Progenitor cell of endocrine pancreas (in vitro differentiated cells): ENCODE results near the gene AKT2. TPM values are rescaled to one million over a fixed set of nuclear protein-coding genes. Genes with fewer than 3 reads are reported as not detected.

Experiments used
- DNase-seq: peaks from one replicate; pipeline ENCODE4 v3.0.0; 2021; ENCODE audit warnings: low spot score; ENCODE audit not compliant: unreplicated experiment
- H3K27ac Mint-ChIP-seq: 2 replicates; pipeline ENCODE4 v1.8.0; 2021; ENCODE audit warnings: mild to moderate bottlenecking, moderate library complexity, mixed read lengths
- H3K27me3 Mint-ChIP-seq: 2 replicates; pipeline ENCODE4 v1.8.0; 2021; ENCODE audit warnings: mixed read lengths
- H3K36me3 Mint-ChIP-seq: 2 replicates; pipeline ENCODE4 v1.8.0; 2022; ENCODE audit warnings: mixed read lengths; ENCODE audit not compliant: insufficient read depth
- H3K4me1 Mint-ChIP-seq: 2 replicates; pipeline ENCODE4 v1.8.0; 2021; ENCODE audit warnings: low read depth, mixed read lengths
- H3K4me3 Mint-ChIP-seq: 2 replicates; pipeline ENCODE4 v1.8.0; 2021; ENCODE audit warnings: low read depth, mild to moderate bottlenecking, moderate library complexity, mixed read lengths
- H3K9me3 Mint-ChIP-seq: 2 replicates; pipeline ENCODE4 v1.8.0; 2021; ENCODE audit warnings: low read depth, mixed read lengths
- total RNA-seq: library from RNA; stranded (reverse); gene quantifications from 2 replicates; pipeline ENCODE4 v1.2.1, GENCODE V29; 2021
- TF ChIP-seq, protein P1 (sequence below): fragments of 200-600 bp; sonication (generic); IDR thresholded peaks from one replicate; pipeline ENCODE4 v1.5.0; 2021; ENCODE audit warnings: antibody characterized with exemption, mild to moderate bottlenecking; ENCODE audit not compliant: unreplicated experiment

AKT2 gene
- total RNA-seq, 1 donor from 2014 or later = 200 TPM

DNA sequence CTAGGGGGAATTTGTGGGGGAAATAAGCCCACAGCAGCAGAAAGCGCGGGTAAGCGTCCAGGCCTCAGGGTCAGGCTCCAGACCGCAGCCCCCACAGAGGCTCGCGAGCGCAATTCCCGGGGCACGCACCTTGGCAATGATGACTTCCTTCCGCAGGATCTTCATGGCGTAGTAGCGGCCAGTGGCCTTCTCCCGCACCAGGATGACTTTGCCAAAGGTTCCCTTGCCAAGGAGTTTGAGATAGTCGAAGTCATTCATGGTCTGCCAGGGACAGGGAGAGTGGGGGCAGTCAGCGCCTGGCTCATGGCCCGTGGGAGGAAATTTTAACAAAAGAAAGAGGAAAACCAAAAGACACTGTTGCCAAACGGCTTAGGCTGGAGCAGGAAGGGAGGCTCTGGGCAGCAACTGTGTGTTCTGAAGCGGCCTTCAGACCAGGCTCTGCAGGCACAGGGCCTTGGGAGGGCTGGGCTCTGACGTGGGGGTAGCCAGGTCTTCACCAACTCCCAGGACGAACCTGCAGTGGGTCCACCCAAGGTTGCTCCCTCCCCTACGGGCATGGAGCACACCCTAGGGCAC is 43.2 kb downstream of the AKT2 start:
- no peak for DNase-seq
- no peaks in the 10 kb centered on the region for H3K9me3 Mint-ChIP-seq
- peaks cover 5% of the 10 kb centered on the region for H3K36me3 Mint-ChIP-seq
- no peaks in the 10 kb centered on the region for H3K4me1 Mint-ChIP-seq
- no peak overlapping the region for H3K4me3 Mint-ChIP-seq
- no peaks in the 10 kb centered on the region for H3K27me3 Mint-ChIP-seq
- H3K27ac Mint-ChIP-seq = no peak overlapping the region
- TF ChIP-seq, protein P1, sequence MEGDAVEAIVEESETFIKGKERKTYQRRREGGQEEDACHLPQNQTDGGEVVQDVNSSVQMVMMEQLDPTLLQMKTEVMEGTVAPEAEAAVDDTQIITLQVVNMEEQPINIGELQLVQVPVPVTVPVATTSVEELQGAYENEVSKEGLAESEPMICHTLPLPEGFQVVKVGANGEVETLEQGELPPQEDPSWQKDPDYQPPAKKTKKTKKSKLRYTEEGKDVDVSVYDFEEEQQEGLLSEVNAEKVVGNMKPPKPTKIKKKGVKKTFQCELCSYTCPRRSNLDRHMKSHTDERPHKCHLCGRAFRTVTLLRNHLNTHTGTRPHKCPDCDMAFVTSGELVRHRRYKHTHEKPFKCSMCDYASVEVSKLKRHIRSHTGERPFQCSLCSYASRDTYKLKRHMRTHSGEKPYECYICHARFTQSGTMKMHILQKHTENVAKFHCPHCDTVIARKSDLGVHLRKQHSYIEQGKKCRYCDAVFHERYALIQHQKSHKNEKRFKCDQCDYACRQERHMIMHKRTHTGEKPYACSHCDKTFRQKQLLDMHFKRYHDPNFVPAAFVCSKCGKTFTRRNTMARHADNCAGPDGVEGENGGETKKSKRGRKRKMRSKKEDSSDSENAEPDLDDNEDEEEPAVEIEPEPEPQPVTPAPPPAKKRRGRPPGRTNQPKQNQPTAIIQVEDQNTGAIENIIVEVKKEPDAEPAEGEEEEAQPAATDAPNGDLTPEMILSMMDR = no peak

DNA sequence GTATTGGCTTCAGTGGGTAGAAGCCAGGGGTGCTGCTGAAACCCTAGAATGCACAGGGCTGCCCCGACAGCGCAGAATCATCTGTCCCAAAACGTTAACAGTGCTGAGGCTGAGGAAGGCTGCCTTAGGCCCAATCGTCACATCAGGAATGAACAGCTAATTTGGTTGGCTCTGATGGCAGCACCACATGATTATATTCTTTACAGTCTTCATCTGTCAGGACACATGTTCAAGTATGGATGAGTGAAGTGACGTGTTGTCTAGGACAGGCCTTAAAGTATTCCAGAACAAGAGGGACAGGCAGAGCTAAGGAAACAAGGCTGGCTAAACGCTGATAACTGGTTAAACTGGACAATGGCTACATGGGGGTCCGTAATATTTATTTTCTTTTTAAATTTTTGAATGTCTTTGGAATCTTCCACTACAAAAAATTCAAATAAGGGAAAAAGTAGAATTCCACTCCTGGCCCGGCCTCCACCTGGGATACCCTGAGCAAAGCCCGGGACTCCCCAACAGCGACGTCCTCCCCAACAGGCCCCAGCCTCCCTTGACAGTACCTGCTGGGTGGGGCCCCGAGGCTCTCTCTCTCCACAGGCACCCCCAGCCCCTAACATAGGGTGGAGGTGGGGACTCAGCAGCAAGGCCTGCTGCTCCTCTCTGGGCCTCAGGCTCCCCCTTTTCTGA is 43.9 kb downstream of the AKT2 start:
- no peak for DNase-seq
- H3K36me3 Mint-ChIP-seq = peaks cover 5% of the 10 kb centered on the region
- TF ChIP-seq, protein P1 = no peak
- no peak overlapping the region for H3K27ac Mint-ChIP-seq
- no peaks in the 10 kb centered on the region for H3K9me3 Mint-ChIP-seq
- H3K4me3 Mint-ChIP-seq = no peak overlapping the region
- H3K4me1 Mint-ChIP-seq = no peaks in the 10 kb centered on the region
- H3K27me3 Mint-ChIP-seq = no peaks in the 10 kb centered on the region

DNA sequence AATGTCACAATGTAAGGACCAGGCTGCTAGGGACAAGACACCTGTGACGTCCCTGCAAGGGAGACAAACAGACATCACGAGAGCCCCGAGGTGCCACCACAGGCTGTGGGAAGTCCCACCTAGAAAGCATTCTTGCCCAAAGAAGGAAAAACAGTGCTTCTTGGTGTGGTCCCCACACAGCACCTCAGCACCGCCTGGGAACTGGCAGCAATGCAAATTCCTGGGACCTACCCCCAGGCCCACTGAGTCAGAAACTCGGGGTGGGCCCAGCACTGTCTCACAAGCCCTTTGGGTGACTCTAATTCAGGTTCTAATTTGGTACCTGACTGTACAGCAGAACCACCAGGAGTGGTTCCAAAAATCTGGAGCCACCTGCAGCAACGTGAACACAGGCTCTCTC is 44.8 kb downstream of the AKT2 start:
- Mint-ChIP-seq H3K9me3 (no peaks in the 10 kb centered on the region), H3K4me1 (no peaks in the 10 kb centered on the region), H3K36me3 (peaks cover 5% of the 10 kb centered on the region), H3K4me3 (no peak overlapping the region), H3K27me3 (no peaks in the 10 kb centered on the region), H3K27ac (no peak overlapping the region)
- TF ChIP-seq, protein P1 = no peak
- DNase-seq = no peak

DNA sequence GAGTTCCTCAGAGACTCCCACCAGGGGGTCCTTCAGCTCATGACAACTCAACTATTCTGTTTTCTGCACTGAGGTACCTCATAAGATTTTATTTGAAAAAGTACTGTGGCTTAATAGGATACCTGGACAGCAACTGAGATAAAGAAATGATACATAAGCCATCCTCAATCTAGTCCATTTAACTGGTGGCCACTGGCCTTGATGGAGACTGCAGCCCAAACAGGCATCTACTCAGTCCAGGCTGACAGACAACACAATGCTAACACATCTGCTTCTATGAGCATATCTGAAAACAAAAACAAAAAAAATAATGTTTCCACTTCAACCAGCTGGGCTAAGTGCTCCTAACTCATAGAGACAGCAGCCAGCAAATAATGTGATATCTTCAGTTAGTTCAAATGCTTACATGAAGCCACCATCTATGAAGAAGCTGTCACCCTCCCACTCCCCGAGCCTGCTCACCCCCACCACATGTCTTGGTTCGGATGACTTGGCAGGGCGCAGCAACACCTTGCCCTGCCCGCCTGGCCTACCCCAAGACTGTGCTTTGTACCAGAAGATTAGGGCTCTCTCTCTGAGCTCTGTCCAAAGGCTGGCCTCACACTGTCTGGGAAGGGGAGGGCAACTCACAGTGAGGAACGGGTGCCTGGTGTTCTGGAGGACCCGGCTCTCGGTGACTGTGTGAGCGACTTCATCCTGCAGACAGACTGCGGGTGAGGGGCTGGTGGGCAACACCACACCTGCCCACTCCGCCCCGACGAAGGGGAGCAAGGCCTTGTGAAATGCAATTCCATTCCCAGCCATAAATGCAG is 45.5 kb downstream of the AKT2 start:
- DNase-seq = no peak
- TF ChIP-seq, protein P1 = no peak
- Mint-ChIP-seq H3K27ac (no peak overlapping the region), H3K4me1 (no peaks in the 10 kb centered on the region), H3K36me3 (peaks cover 5% of the 10 kb centered on the region), H3K9me3 (no peaks in the 10 kb centered on the region), H3K27me3 (no peaks in the 10 kb centered on the region), H3K4me3 (no peak overlapping the region)

DNA sequence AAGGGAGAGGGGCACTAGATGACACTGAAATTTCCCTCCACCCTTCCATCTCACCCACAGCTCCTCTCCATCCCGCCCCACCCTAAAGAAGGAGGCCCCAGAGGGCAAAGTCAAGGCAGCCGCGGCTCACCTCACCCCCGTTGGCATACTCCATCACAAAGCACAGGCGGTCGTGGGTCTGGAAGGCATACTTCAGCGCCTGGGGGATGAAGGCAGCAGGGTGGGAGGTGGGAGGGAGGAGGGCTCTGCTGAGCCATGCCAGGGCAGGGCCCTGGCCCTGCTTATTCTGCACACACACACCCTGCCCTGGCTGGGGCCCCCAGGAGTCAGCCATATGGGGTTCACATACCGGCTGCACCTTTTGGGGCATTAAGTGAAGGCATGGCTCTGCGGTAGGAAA is 46.4 kb downstream of the AKT2 start:
- DNase-seq = no peak
- Mint-ChIP-seq H3K27ac (no peak overlapping the region), H3K4me3 (no peak overlapping the region), H3K36me3 (peaks cover 7% of the 10 kb centered on the region), H3K27me3 (no peaks in the 10 kb centered on the region), H3K4me1 (no peaks in the 10 kb centered on the region), H3K9me3 (no peaks in the 10 kb centered on the region)
- TF ChIP-seq, protein P1 = no peak
